Measurements from ENCODE around the gene MBD3L1. TPM values are rescaled to one million over a fixed set of nuclear protein-coding genes. Genes with fewer than 3 reads are reported as not detected.

Gene MBD3L1
- total RNA-seq, 2 experiments from 2014 or later, result not detected

DNA sequence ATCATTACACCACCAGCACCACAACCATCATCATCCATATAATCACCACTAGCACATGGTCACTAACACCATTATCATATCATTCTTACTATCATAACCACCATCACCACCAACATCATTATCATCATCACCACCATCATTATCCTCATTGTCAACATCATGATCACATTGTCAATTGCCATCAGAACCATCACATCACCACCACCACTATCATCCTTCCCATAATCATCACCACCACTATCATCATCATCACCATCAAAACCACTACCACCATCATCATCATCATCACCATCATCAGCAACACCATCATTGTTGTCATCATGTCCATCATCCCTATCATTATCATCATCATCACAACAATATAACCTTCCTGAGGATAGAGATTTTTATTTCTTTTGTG is 58.1 kb downstream of the MBD3L1 start:
- no peaks in the 10 kb centered on the region for H3K36me3 Mint-ChIP-seq (ENCODE audit: low read depth)
- no peak overlapping the region for H3K4me3 Mint-ChIP-seq
- no peaks in the 10 kb centered on the region for H3K4me1 Mint-ChIP-seq (ENCODE audit: low read depth)
- no peak for DNase-seq
- intact Hi-C loops (cut with micrococcal nuclease), result no loop called here
- H3K9me3 Mint-ChIP-seq, result no peaks in the 10 kb centered on the region
- no peaks in the 10 kb centered on the region for H3K27me3 Mint-ChIP-seq (ENCODE audit: low read depth)
- CTCF ChIA-PET, result no interaction called here
- H3K27ac Mint-ChIP-seq, result no peak overlapping the region

Other genes starting within 250 kb of the MBD3L1 start
- 1 to 10 TPM; 3.3 to 3.5 TPM for gene ADAMTS10, start 221.7 kb upstream of the MBD3L1 start, total RNA-seq
- gene NFILZ, start 201.7 kb upstream of the MBD3L1 start, total RNA-seq, result not detected
- gene ACTL9, start 133.6 kb upstream of the MBD3L1 start, total RNA-seq, result not detected
- not detected for gene OR2Z1, start 110.7 kb upstream of the MBD3L1 start, total RNA-seq
- 10 to 100 TPM; 23.9 to 24.4 TPM for gene ZNF558, start 73 bp upstream of the MBD3L1 start, total RNA-seq
- not detected for gene MUC16, start 178.0 kb downstream of the MBD3L1 start, total RNA-seq